ENCODE measurements around the gene AOPEP.

DNA sequence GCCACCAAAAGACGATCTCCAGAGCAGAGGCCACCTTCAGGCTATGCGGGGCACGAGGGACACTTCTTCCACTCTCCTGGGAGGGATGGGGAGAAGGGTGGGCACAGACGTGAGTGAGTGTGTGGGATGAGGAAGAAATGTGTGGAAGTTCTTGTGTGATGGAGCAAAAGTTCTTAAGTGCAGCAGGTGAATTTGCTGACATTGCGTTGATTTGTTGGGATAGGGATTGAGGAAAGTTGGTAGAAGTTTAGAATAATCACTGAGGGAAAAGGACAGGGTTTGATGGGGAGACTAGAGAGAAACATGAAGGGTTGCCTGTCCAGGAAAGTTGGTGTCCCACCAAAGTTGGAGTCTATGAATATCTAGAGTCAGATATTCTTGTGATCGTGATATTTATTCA, 2.2 kb downstream of the AOPEP start:
- TF ChIP-seq POLR2AphosphoS5 (IDR thresholded peaks at IDR 0.05) = no peak
- no peak for TF ChIP-seq POLR2A (IDR thresholded peaks at IDR 0.05)
